Vagina (tissue), 2 donors: ENCODE data around the gene ZNF394.

Experiments used
- CTCF ChIP-seq, 3 experiments: fragments of 450-650 bp in 2 of 3; fragments of 200-600 bp in 1 of 3; sonication (generic) in 1 of 3; IDR thresholded peaks; one replicate each; pipeline ENCODE4 v1.5.1; 2017 to 2019; ENCODE audit warnings: antibody characterized with exemption in 3 of 3, mild to moderate bottlenecking in 2 of 3, moderate library complexity in 2 of 3
- POLR2A ChIP-seq, 2 donors: fragments of 450-650 bp; IDR thresholded peaks; one replicate each; pipeline ENCODE4 v1.6.1; 2017; ENCODE audit warnings: antibody characterized with exemption in 2 of 2, mild to moderate bottlenecking in 2 of 2, moderate library complexity in 2 of 2
- POLR2AphosphoS5 ChIP-seq, 2 donors: sonication (generic); formaldehyde crosslinking; IDR thresholded peaks; one replicate each; pipeline ENCODE4 v1.9.0; 2017; ENCODE audit warnings: antibody characterized with exemption in 2 of 2, mild to moderate bottlenecking in 2 of 2, low read depth in 1 of 2; ENCODE audit not compliant: insufficient read depth in 1 of 2

DNA sequence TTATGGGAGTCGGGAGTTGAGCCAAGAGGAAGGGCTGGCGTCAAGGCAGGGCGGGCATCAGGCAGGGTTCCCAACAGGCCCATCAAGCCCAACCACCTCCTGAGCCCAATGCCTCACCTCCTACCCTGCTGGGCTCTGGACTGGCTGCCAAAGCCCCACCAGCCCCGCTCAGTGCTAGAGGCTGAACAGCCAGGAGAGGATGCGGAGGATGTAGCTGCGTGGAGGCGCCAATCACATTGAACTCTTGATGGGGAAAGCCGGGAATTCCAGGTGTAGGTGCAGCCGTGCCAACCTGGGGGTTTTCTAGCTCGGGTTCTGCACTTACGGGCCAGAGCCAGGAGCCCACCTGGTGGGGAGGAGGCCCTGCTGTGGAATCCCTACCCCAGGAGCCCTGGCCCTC is 47.0 kb downstream of the ZNF394 start:
- no peak for TF ChIP-seq CTCF (IDR thresholded peaks at IDR 0.05)
- TF ChIP-seq POLR2A (IDR thresholded peaks at IDR 0.05) = no peak
- TF ChIP-seq POLR2AphosphoS5 (IDR thresholded peaks at IDR 0.05; ENCODE audit: insufficient read depth in 1 of 2, low read depth in 1 of 2) = no peak
